WTC11 (cell line): ENCODE results near the gene KEL. TPM values are rescaled to one million over a fixed set of nuclear protein-coding genes. Genes with fewer than 3 reads are reported as not detected.

Experiments used
- ATAC-seq: fragments of 200-7000 bp; cut with Tn5 transposase; 2 replicates; pipeline ENCODE4 v1.10.0; 2021; ENCODE audit warnings: mild to moderate bottlenecking, moderate library complexity
- CTCF ChIA-PET: fragments of 300-600 bp; sonication (Branson Sonifier 250); formaldehyde crosslinking; loops from one replicate; lab custom pipeline; 2021; ENCODE audit warnings: antibody characterized with exemption; lab: Charles Lee
- POLR2A ChIA-PET: fragments of 350-600 bp; sonication (Branson Sonifier 250); formaldehyde crosslinking; loops from one replicate; lab custom pipeline; 2021; ENCODE audit warnings: antibody characterized with exemption; lab: Charles Lee
- DNase-seq: peaks from one replicate; pipeline ENCODE4 v3.0.0; 2021; ENCODE audit warnings: low spot score
- H3K27ac Mint-ChIP-seq: 2 replicates; pipeline ENCODE4 v1.8.0; 2021; ENCODE audit warnings: mixed read lengths
- H3K27me3 Mint-ChIP-seq: 2 replicates; pipeline ENCODE4 v1.8.0; 2021; ENCODE audit warnings: low read depth, mild to moderate bottlenecking, moderate library complexity, mixed read lengths
- H3K36me3 Mint-ChIP-seq: 2 replicates; pipeline ENCODE4 v1.8.0; 2021; ENCODE audit warnings: mixed read lengths
- H3K4me1 Mint-ChIP-seq: 2 replicates; pipeline ENCODE4 v1.8.0; 2022; ENCODE audit warnings: mixed read lengths
- H3K4me3 Mint-ChIP-seq: 2 replicates; pipeline ENCODE4 v1.8.0; 2021; ENCODE audit warnings: mild to moderate bottlenecking, moderate library complexity, mixed read lengths
- H3K9me3 Mint-ChIP-seq: 2 replicates; pipeline ENCODE4 v1.8.0; 2021; ENCODE audit warnings: mixed read lengths
- ELF4 ChIP-seq: sonication (generic); formaldehyde crosslinking; IDR thresholded peaks from 2 replicates; pipeline ENCODE4 v1.8.1; 2022; ENCODE audit warnings: low read depth, mild to moderate bottlenecking, moderate library complexity, missing genetic modification reagents
- FOXK1 ChIP-seq: sonication (generic); formaldehyde crosslinking; IDR thresholded peaks from 2 replicates; pipeline ENCODE4 v1.8.0; 2022; ENCODE audit warnings: mild to moderate bottlenecking, moderate library complexity, missing genetic modification reagents
- HMGA2 ChIP-seq: fragments of 250-450 bp; sonication (Bioruptor Pico); IDR thresholded peaks from 2 replicates; pipeline ENCODE4 v1.4.0; 2021; ENCODE audit warnings: mild to moderate bottlenecking, moderate library complexity
- IRF2 ChIP-seq: sonication (generic); formaldehyde crosslinking; IDR thresholded peaks from 2 replicates; pipeline ENCODE4 v1.8.0; 2022; ENCODE audit warnings: low read depth, missing genetic modification reagents, borderline replicate concordance
- KAT7 ChIP-seq: sonication (generic); formaldehyde crosslinking; IDR thresholded peaks from 2 replicates; pipeline ENCODE4 v1.8.1; 2023; ENCODE audit warnings: missing genetic modification reagents, mild to moderate bottlenecking, borderline replicate concordance
- MXD4 ChIP-seq: fragments of 250-450 bp; sonication (Bioruptor Pico); IDR thresholded peaks from 2 replicates; pipeline ENCODE4 v1.8.0; 2021; ENCODE audit warnings: mild to moderate bottlenecking, moderate library complexity, borderline replicate concordance
- OVOL2 ChIP-seq: fragments of 250-450 bp; sonication (Bioruptor Pico); IDR thresholded peaks from 2 replicates; pipeline ENCODE4 v1.9.0; 2021; ENCODE audit warnings: mild to moderate bottlenecking, borderline replicate concordance
- SMAD3 ChIP-seq: sonication (generic); formaldehyde crosslinking; IDR thresholded peaks from 2 replicates; pipeline ENCODE4 v1.8.0; 2022; ENCODE audit warnings: missing genetic modification reagents, mild to moderate bottlenecking, borderline replicate concordance
- SMAD4 ChIP-seq: sonication (generic); formaldehyde crosslinking; IDR thresholded peaks from 2 replicates; pipeline ENCODE4 v1.8.0; 2022; ENCODE audit warnings: mild to moderate bottlenecking, missing genetic modification reagents
- SOX15 ChIP-seq: fragments of 250-450 bp; sonication (Bioruptor Pico); IDR thresholded peaks from 2 replicates; pipeline ENCODE4 v1.9.0; 2021; ENCODE audit warnings: mild to moderate bottlenecking
- TEAD1 ChIP-seq: sonication (generic); formaldehyde crosslinking; IDR thresholded peaks from 2 replicates; pipeline ENCODE4 v1.8.0; 2022; ENCODE audit warnings: mild to moderate bottlenecking, missing genetic modification reagents
- TP53 ChIP-seq: sonication (generic); formaldehyde crosslinking; IDR thresholded peaks from 2 replicates; pipeline ENCODE4 v1.8.1; 2023; ENCODE audit warnings: mild to moderate bottlenecking, missing genetic modification reagents
- USF2 ChIP-seq: sonication (generic); formaldehyde crosslinking; IDR thresholded peaks from 2 replicates; pipeline ENCODE4 v1.8.1; 2023; ENCODE audit warnings: mild to moderate bottlenecking, missing genetic modification reagents, moderate library complexity
- ZBTB21 ChIP-seq: sonication (generic); formaldehyde crosslinking; IDR thresholded peaks from 2 replicates; pipeline ENCODE4 v1.8.1; 2023; ENCODE audit warnings: mild to moderate bottlenecking, missing genetic modification reagents, borderline replicate concordance
- ZNF121 ChIP-seq: sonication (generic); formaldehyde crosslinking; IDR thresholded peaks from 2 replicates; pipeline ENCODE4 v1.8.0; 2023; ENCODE audit warnings: missing genetic modification reagents
- ZNF138 ChIP-seq: sonication (generic); formaldehyde crosslinking; conservative IDR thresholded peaks from 2 replicates; pipeline ENCODE4 v1.8.1; 2022; ENCODE audit warnings: mild to moderate bottlenecking, moderate library complexity, missing genetic modification reagents
- ZNF219 ChIP-seq: sonication (generic); formaldehyde crosslinking; IDR thresholded peaks from 2 replicates; pipeline ENCODE4 v1.8.0; 2023; ENCODE audit warnings: missing genetic modification reagents, mild to moderate bottlenecking, borderline replicate concordance
- ZNF396 ChIP-seq: fragments of 250-450 bp; sonication (Bioruptor Pico); IDR thresholded peaks from 2 replicates; pipeline ENCODE4 v1.8.0; 2021; ENCODE audit warnings: mild to moderate bottlenecking, moderate library complexity, borderline replicate concordance
- ZNF425 ChIP-seq: fragments of 250-450 bp; sonication (Bioruptor Pico); conservative IDR thresholded peaks from 2 replicates; pipeline ENCODE4 v1.9.0; 2021; ENCODE audit warnings: mild to moderate bottlenecking
- ZSCAN18 ChIP-seq: fragments of 250-450 bp; sonication (Bioruptor Pico); IDR thresholded peaks from 2 replicates; pipeline ENCODE4 v2.1.2; 2022; ENCODE audit warnings: mild to moderate bottlenecking, moderate library complexity
- total RNA-seq: library from RNA; stranded (reverse); gene quantifications from 3 replicates; pipeline ENCODE4 v1.2.3, GENCODE V29; 2021
- TF ChIP-seq, protein P1 (sequence below): sonication (generic); formaldehyde crosslinking; conservative IDR thresholded peaks from 2 replicates; pipeline ENCODE4 v1.8.1; 2022; ENCODE audit warnings: mild to moderate bottlenecking, missing genetic modification reagents
- TF ChIP-seq, protein P2 (sequence below): fragments of 250-450 bp; sonication (Bioruptor Pico); IDR thresholded peaks from 2 replicates; pipeline ENCODE4 v1.8.0; 2021; ENCODE audit warnings: mild to moderate bottlenecking
- TF ChIP-seq, protein P3 (sequence below): sonication (generic); formaldehyde crosslinking; conservative IDR thresholded peaks from 2 replicates; pipeline ENCODE4 v1.8.1; 2023; ENCODE audit warnings: mild to moderate bottlenecking, low read depth, missing genetic modification reagents, moderate library complexity
- TF ChIP-seq, protein P4 (sequence below): sonication (generic); formaldehyde crosslinking; IDR thresholded peaks from 2 replicates; pipeline ENCODE4 v1.8.1; 2022; ENCODE audit warnings: missing genetic modification reagents, borderline replicate concordance

KEL gene
- total RNA-seq, 1 experiment from 2014 or later = 0.87 TPM

DNA sequence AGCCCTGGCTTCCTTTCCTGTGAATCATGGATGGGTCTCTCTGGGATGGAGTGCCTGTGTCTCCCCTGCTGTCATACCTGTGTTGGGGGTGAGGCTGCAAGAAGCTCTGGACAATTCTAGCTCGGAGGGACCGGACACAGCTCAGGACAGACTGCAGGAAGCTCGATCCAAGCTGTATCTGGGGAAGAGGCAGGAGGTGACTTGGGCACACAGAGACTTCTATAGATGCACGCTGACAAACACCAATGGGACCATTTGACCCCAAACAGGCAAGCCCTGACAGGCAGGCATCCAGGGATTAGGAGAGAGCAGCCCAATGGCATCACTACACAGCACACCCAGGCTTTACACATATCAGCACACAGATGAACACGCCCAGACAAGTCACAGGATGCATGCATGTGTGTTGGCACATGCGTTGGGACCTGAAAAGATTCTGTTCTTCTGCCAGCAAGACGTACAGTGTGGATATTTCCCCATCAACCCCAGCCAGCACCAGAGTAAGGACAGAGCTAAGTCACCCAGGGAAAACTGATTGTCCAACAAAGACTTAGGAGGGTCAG, 18.4 kb downstream of the KEL start:
- H3K4me1 Mint-ChIP-seq = no peaks in the 10 kb centered on the region
- H3K27me3 Mint-ChIP-seq = no peaks in the 10 kb centered on the region; the same call in 1 of the 2 replicates
- no peak overlapping the region; the same call in 1 of the 2 replicates for H3K27ac Mint-ChIP-seq
- TF ChIP-seq, protein P1, sequence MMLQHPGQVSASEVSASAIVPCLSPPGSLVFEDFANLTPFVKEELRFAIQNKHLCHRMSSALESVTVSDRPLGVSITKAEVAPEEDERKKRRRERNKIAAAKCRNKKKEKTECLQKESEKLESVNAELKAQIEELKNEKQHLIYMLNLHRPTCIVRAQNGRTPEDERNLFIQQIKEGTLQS (CRISPR knock-in tag) = no peak
- no peak for TF ChIP-seq IRF2 (CRISPR knock-in tag)
- no peak for TF ChIP-seq HMGA2 (CRISPR knock-in tag)
- TF ChIP-seq, protein P2, sequence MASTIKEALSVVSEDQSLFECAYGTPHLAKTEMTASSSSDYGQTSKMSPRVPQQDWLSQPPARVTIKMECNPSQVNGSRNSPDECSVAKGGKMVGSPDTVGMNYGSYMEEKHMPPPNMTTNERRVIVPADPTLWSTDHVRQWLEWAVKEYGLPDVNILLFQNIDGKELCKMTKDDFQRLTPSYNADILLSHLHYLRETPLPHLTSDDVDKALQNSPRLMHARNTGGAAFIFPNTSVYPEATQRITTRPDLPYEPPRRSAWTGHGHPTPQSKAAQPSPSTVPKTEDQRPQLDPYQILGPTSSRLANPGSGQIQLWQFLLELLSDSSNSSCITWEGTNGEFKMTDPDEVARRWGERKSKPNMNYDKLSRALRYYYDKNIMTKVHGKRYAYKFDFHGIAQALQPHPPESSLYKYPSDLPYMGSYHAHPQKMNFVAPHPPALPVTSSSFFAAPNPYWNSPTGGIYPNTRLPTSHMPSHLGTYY = no peak
- no peak for TF ChIP-seq SMAD3 (CRISPR knock-in tag)
- TF ChIP-seq ZNF396 = no peak
- TF ChIP-seq, protein P3, sequence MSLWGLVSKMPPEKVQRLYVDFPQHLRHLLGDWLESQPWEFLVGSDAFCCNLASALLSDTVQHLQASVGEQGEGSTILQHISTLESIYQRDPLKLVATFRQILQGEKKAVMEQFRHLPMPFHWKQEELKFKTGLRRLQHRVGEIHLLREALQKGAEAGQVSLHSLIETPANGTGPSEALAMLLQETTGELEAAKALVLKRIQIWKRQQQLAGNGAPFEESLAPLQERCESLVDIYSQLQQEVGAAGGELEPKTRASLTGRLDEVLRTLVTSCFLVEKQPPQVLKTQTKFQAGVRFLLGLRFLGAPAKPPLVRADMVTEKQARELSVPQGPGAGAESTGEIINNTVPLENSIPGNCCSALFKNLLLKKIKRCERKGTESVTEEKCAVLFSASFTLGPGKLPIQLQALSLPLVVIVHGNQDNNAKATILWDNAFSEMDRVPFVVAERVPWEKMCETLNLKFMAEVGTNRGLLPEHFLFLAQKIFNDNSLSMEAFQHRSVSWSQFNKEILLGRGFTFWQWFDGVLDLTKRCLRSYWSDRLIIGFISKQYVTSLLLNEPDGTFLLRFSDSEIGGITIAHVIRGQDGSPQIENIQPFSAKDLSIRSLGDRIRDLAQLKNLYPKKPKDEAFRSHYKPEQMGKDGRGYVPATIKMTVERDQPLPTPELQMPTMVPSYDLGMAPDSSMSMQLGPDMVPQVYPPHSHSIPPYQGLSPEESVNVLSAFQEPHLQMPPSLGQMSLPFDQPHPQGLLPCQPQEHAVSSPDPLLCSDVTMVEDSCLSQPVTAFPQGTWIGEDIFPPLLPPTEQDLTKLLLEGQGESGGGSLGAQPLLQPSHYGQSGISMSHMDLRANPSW (CRISPR knock-in tag) = no peak
- TF ChIP-seq KAT7 (CRISPR knock-in tag) = no peak
- TF ChIP-seq, protein P4, sequence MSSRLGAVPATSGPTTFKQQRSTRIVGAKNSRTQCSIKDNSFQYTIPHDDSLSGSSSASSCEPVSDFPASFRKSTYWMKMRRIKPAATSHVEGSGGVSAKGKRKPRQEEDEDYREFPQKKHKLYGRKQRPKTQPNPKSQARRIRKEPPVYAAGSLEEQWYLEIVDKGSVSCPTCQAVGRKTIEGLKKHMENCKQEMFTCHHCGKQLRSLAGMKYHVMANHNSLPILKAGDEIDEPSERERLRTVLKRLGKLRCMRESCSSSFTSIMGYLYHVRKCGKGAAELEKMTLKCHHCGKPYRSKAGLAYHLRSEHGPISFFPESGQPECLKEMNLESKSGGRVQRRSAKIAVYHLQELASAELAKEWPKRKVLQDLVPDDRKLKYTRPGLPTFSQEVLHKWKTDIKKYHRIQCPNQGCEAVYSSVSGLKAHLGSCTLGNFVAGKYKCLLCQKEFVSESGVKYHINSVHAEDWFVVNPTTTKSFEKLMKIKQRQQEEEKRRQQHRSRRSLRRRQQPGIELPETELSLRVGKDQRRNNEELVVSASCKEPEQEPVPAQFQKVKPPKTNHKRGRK (CRISPR knock-in tag) = no peak
- TF ChIP-seq ZBTB21 (CRISPR knock-in tag) = no peak
- no peak for TF ChIP-seq ELF4
- no peak for TF ChIP-seq MXD4 (CRISPR knock-in tag)
- TF ChIP-seq FOXK1 (CRISPR knock-in tag) = no peak
- no peak for TF ChIP-seq ZNF121 (CRISPR knock-in tag)
- TF ChIP-seq, all 79 proteins: peak for 0
- ATAC-seq (no peak), DNase-seq (no peak)
- POLR2A ChIA-PET = no interaction called here
- CTCF ChIA-PET = interaction anchor here (1.0 to 1.1 kb wide), 3 partner anchors 10 to 18 kb away, joined by 3 read pairs; partner anchors contain the start of gene TRPV5
- H3K9me3 Mint-ChIP-seq = no peaks in the 10 kb centered on the region
- H3K4me3 Mint-ChIP-seq = no peak overlapping the region
- no peaks in the 10 kb centered on the region for H3K36me3 Mint-ChIP-seq

- H3K27ac Mint-ChIP-seq = no peak overlapping the region
- ATAC-seq = no peak
- H3K36me3 Mint-ChIP-seq = no peaks in the 10 kb centered on the region
- no peaks in the 10 kb centered on the region; the same call in 1 of the 2 replicates for H3K27me3 Mint-ChIP-seq
- ChIA-PET POLR2A (no interaction called here), CTCF (interaction anchor here (0.6 kb wide), 1 partner anchor 472 kb away, joined by 3 read pairs; no protein-coding TSS in a partner anchor)
- no peak for DNase-seq
- H3K9me3 Mint-ChIP-seq = no peaks in the 10 kb centered on the region
- no peaks in the 10 kb centered on the region for H3K4me1 Mint-ChIP-seq
- H3K4me3 Mint-ChIP-seq = no peak overlapping the region
- TF ChIP-seq SOX15 (CRISPR knock-in tag) (no peak), SMAD4 (CRISPR knock-in tag) (no peak), TEAD1 (CRISPR knock-in tag) (no peak), TP53 (no peak), USF2 (CRISPR knock-in tag) (no peak), ZSCAN18 (CRISPR knock-in tag) (no peak), KAT7 (CRISPR knock-in tag) (no peak), ZNF219 (CRISPR knock-in tag) (no peak), ZNF425 (CRISPR knock-in tag) (no peak), ZNF138 (CRISPR knock-in tag) (no peak), OVOL2 (CRISPR knock-in tag) (no peak)
- TF ChIP-seq, protein P2 = no peak
Measured at GRCh38 chr7:142942746-142943145, 19.4 kb downstream of the KEL start.
